ENCODE results near the gene DNAH17. TPM values are rescaled to one million over a fixed set of nuclear protein-coding genes. Genes with fewer than 3 reads are reported as not detected.

DNAH17 gene
- total RNA-seq, 1 donor from 2014 or later, result not detected

GRCh38 chr17:78576389-78577112, 645 bp downstream of the DNAH17 start:
- intact Hi-C loops (cut with micrococcal nuclease), result no loop called here

GRCh38 chr17:78575899-78576298, 1.3 kb downstream of the DNAH17 start:
- intact Hi-C loops (cut with micrococcal nuclease), result no loop called here

DNA sequence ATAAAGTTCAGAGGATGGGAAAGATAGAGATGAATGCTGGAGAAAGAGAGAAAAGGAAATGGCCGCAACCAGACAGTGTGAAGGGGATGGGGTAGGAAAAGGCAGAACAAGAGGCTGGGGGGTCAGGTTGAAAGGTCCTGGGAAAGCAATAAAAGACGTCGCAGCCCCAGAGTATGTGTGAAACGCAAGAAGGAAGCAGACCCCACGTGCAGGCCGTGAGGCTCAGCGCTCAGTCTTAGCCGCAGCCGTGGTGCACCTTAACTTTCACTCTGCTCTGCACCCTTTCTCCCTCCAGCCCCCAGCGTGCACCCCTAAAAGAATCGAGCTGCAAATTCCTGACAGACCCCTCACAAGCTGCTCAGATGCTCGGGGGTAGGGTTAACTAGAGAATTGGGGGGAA, 1.9 kb downstream of the DNAH17 start:
- intact Hi-C loops (cut with micrococcal nuclease), result no loop called here

GRCh38 chr17:78573955-78574354, 3.2 kb downstream of the DNAH17 start:
- intact Hi-C loops (cut with micrococcal nuclease), result no loop called here

DNA sequence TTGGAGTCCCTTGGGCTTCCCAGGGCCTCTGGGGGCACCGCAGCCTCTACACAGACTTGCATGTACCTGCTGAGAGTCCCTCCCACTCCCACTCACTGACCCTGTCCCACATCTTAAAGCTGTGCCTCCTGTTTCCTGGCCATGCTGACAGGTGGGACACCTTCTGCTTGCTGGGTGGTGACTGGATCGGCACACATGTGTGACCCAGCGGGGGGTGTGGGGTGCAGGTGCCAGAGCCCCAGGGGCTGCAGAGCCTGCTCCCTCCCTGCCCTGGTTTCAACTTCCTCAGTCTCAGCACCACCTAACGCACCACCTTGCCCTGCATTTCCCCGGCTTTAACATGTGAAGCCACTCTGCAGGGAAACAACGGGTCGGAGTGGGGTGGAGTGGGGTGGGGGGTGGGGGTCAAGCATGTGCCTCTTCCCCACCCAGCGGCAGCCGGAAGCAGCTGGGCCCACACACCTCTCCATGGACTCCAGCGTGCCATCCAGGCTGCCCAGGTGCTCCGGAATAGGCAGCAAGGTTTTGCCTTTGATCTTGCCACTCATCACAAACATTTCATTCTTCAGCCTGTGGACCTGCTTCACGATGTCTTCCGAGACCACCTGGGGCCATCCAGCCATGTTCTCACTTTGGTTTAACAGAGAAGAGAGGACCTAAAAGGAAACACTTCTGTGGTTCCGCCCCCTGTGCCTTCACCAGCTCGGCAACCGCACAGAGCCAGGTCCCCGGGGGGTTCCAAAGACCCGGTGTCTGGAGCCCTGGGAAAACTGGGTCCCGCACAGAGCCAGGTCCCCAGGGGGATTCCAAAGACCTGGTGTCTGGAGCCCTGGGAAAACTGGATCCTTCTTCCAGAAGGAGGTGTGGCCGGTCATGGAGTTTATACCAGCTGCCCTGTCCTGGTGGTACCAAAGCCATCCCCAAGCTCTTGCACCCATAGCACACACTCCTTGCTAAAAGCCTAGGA, 4.7 kb downstream of the DNAH17 start:
- intact Hi-C loops (cut with micrococcal nuclease), result no loop called here

- intact Hi-C loops (cut with micrococcal nuclease), result no loop called here
Observed at GRCh38 chr17:78571329-78571728, 5.9 kb downstream of the DNAH17 start.

GRCh38 chr17:78568494-78569115, 8.6 kb downstream of the DNAH17 start:
- intact Hi-C loops (cut with micrococcal nuclease), result no loop called here

DNA sequence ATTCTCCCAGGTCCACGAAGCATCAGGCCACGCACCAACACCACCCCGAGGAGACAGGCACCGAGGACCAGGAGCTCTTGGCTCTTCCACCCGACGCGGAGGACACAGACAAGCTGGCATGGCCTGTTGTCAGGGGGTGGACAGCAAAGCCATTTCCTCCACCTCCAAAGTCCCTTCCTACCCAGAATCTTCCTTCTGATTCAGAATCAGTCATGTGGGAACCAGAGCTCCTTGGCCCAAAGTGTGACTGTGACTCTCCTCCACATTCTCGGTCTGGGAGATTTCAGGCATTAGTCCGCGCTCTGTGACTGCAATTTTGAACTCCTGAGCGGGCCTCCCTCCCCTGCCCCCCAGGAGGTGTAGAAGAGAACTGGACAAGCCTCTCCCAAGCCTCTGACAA, 9.2 kb downstream of the DNAH17 start:
- intact Hi-C loops (cut with micrococcal nuclease), result no loop called here

- intact Hi-C loops (cut with micrococcal nuclease), result no loop called here
Observed at GRCh38 chr17:78566947-78567346, 10.2 kb downstream of the DNAH17 start.

DNA sequence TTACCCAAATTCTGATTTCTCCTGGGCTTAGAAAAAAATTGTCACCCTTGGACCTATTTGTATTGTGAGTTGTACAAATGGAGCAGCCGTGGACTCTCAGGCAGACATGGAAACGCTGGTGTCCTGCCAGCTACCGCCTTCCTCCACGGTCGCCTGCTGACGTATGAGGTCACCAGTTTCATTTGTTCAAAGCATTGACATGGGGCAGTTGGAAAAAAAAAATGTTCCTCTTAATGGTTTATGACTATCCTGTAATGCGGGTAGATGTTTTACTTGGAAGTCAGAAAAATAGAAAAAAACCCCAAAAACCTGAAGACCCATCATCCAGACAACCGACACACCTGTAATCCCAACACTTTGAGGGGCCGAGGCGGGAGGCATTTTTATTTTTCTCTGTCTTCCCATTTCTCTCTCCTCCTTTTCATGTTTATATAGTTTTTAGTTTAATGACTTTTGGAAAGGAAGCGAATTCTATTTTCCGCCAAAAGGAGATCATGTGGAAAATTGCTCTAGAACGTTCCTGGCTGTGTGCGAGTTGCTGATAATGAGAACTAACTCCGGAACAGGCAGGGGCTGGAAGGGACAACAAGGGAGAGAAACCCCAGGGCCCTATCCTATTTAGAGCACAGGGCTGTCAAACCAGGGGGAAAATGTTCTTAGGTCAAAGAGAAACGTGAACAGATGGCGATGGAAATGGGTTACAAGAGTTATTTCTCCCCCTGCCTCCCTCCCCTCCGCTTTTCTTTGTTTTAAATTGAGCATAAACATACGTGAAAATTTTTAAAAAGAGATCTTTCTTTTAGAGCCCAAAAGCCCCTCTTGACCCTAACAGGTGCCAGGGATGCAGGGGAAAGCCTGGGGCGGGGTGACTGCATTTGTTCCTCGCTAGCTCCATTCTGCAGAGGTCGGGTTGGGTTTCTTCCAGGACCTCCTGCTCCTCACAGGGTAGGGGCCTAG, 13.7 kb downstream of the DNAH17 start:
- intact Hi-C loops (cut with micrococcal nuclease), result no loop called here

- intact Hi-C loops (cut with micrococcal nuclease), result no loop called here
Observed at GRCh38 chr17:78562734-78563133, 14.5 kb downstream of the DNAH17 start.

DNA sequence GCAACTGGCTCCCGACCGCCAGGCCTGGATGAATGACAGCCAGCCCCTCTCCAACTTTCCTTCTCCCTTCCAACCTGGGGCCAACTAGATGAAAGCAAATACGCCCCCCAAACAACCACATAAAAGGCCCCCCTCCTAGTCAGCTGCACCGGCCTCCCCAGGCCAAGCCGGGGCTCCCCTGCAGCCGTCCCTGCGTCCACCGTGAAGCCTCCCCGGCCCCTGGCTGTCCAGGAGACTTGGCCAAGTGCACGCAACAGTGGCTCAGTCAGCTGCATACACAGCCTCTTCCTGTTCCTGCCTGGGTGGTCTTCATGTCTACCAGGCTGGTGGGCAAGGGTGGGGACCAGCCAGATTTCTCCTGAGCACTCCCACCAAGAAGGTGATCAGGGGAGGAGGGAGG, 16.0 kb downstream of the DNAH17 start:
- intact Hi-C loops (cut with micrococcal nuclease), result no loop called here

GRCh38 chr17:78560731-78561130, 16.5 kb downstream of the DNAH17 start:
- intact Hi-C loops (cut with micrococcal nuclease), result no loop called here

DNA sequence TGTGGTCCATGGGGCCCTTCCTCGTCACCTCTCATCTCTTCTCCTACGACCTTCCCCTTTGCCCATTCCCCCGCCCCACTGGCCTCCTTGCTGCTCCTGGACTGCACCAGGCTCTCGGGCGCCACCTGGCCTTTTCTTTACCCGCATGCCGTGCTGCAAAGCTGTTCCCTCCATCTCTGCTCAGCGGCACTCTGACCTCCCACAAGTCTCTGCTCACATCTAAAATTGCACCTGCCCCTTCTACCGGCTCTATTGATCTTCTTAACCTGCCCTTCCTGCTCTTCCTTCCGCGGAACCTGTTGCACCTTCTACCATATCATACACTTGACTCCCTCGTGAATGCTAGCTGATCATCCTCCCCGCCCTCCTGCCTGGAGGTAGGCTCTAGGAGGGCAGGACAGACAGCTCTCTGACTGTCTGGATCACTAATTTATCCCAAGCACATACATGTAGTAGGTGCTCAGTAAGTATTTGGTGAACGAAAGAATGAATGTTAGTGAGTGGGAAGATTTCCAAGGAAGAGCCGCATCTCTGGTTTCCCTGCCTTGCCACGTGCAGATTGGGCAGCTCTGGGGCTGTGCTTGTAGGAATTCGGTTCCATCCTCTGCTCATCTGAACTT, 17.3 kb downstream of the DNAH17 start:
- intact Hi-C loops (cut with micrococcal nuclease), result no loop called here

DNA sequence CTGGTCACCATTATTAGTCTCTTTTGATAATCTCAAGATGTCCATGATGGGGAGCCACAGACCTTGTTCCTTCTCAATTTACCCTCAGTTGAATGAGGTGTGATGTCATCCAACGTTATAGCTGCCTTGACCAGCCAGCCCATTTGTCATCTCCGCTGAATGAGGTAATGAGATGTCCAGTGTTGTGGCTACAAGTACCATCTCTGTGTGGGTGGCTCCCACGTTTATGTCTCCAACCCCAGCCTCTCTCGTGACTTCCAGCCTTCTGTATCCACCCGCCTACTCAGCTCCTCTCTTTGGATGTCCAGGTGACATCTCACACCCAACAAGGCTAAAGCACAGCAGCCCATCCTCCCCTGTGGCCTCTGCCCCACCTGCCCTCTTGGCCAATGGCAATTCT, 18.2 kb downstream of the DNAH17 start:
- intact Hi-C loops (cut with micrococcal nuclease), result no loop called here

- intact Hi-C loops (cut with micrococcal nuclease), result no loop called here
Observed at GRCh38 chr17:78558181-78558850, 18.9 kb downstream of the DNAH17 start.

DNA sequence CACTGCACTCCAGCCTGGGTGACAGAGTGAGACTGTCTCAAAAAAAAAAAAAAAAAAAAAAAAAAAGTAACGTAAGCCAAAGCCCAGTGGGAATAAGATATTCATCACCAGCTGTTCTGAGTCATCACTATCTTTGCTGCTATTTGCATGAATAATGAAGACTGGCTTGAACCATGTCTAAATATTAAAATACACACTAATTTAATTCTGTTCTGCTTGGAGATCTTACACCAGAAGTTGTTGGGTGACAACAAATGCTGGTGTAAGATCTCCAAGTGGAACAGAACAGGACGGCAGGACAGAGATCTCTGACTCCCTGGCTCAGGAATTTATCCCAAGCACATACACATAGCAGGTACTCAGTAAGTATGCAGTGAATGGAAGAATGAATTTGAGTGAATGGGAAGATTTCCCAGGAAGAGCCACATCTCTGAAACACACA, 19.6 kb downstream of the DNAH17 start:
- intact Hi-C loops (cut with micrococcal nuclease), result no loop called here

- intact Hi-C loops (cut with micrococcal nuclease), result no loop called here
Observed at GRCh38 chr17:78556812-78557211, 20.4 kb downstream of the DNAH17 start.

GRCh38 chr17:78555746-78556401, 21.3 kb downstream of the DNAH17 start:
- intact Hi-C loops (cut with micrococcal nuclease), result no loop called here

Measured in T-helper 2 cell treated with Interferon-gamma antibody and Interleukin-4, amounts not matched to agents 100 ng/mL and 5 ng/mL, for 36 hours (primary cell).